Superior temporal gyrus (tissue), 1 donor: ENCODE results near the gene SNED1.

Source experiments
- DNase-seq: peaks from one replicate; pipeline ENCODE4 v3.0.0-alpha.2; 2016; ENCODE audit errors: extremely low spot score

The SNED1 gene

GRCh38 chr2:241006412-241006811, 8.0 kb downstream of the SNED1 start:
- DNase-seq, result no peak

- no peak for DNase-seq
Measured at GRCh38 chr2:241007111-241007510, 8.7 kb downstream of the SNED1 start.

- no peak for DNase-seq
Measured at GRCh38 chr2:241007880-241008710, 9.7 kb downstream of the SNED1 start.

DNA sequence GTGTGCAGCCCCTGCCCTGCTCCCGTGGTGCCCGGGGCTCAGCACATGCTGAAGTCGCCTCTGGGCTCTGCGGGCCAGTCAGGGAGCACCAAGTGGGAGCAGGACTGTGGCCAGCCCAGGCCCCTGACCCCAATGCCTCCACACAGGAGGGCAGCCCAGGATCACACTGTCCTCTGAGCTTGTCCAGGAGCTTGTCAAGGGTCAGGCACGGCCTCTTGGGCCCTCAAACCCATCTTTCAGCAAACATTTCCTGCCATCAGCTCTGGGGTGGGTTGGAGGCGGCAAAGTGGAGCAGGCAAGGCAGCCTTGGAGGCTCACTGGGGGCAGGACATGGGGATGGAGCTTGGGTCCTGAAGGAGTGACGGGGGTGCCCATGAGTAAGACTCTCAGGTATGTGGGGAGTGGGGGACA, 10.3 kb downstream of the SNED1 start:
- DNase-seq, result no peak

GRCh38 chr2:241009191-241009590, 10.8 kb downstream of the SNED1 start:
- DNase-seq, result no peak

GRCh38 chr2:241009601-241010530, 11.4 kb downstream of the SNED1 start:
- peak; percentile 30 for DNase-seq

- no peak for DNase-seq
Measured at GRCh38 chr2:241010531-241011295, 12.3 kb downstream of the SNED1 start.

DNA sequence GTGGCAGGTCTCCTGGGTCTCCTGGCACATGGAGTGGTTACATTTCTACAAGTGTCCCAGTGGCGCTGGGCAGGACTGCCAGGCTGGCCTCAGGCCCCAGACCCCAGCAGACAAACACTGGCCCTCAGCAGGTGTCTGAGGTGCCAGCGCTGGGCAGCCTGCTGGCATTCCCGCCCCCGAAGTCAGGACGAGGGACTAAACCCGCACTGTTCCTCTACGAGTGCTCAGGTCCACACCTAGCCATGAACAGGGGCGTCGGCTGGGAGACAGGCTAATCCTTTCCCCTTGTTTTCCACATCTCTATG, 12.8 kb downstream of the SNED1 start:
- DNase-seq, result no peak

DNA sequence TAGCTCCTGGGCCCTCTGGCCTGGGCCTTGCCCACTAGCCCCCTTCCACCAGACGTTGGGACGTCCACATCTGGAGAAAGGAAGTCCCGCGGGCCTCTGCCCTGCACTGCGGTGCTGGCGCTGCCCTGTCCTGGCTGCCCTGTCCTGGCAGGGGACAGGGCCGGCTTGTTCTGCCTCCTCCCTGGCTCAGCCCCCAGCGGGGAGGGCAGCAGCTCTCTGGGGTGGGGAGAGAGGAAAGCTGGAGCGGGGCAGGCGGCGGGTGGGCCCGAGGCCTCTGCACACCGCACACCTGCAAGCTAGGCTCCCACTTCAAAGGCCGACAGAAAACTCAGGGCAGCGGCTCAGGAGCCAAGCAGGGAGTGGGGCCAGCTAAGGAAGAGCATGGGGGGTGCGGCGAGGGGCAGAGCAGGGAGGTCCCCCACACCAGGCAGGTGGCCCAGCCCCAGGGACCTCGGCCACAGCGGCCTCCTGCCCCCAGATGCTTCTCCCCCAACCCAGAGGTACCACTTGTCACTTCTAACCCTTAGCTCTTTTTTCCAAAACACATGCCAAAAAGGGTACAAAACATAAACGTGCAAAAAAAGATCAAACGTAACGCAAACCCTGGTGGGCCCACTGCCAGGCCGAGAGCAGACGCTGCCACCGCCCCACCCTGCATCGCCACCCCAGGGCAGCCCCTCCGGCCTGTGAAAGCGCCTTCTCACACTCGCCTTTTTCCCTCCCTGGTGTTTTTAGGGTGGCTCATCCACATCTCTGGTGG, 13.5 kb downstream of the SNED1 start:
- no peak for DNase-seq

GRCh38 chr2:241014224-241014623, 15.8 kb downstream of the SNED1 start:
- DNase-seq, result no peak

GRCh38 chr2:241014764-241015163, 16.3 kb downstream of the SNED1 start:
- DNase-seq, result no peak

- no peak for DNase-seq
Measured at GRCh38 chr2:241015439-241015838, 17.0 kb downstream of the SNED1 start.

DNA sequence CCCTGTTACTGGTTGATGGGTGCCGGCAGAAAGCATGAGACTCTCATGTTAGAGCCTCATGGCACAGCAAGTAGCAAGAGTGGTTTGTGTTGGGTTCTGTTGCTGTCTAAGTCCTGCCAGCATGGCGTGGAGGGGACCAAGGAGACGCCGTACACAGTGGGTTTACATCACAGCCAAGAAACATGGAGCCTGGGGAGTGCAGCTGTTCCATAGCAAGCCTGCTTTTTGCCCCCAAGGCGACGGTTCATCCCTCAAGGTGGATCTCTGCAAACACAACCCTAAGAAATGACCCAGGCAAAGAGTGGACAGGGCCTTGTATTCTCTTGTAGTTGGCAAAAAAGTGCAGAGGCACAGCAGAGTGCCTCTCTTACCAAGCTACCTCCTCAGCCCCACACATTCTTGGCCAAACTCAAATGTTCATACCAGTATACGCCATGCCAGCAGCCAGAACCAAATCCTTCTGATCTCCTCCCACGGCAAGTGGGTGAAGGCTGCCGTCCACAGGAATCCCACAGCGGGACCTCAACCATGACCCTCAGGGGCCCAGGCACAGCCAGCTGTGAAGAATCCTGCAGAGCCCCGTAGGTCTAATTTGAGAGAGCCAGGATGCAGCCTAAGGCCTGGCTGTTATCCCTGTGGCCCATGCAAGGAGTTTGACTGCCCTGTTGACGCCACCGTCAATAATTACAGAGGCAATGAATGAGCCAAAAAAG, 19.0 kb downstream of the SNED1 start:
- no peak for DNase-seq

GRCh38 chr2:241018051-241018891, 19.9 kb downstream of the SNED1 start:
- DNase-seq, result no peak

GRCh38 chr2:241019441-241020139, 21.2 kb downstream of the SNED1 start:
- no peak for DNase-seq

- no peak for DNase-seq
Measured at GRCh38 chr2:241020201-241020600, 21.8 kb downstream of the SNED1 start.

DNA sequence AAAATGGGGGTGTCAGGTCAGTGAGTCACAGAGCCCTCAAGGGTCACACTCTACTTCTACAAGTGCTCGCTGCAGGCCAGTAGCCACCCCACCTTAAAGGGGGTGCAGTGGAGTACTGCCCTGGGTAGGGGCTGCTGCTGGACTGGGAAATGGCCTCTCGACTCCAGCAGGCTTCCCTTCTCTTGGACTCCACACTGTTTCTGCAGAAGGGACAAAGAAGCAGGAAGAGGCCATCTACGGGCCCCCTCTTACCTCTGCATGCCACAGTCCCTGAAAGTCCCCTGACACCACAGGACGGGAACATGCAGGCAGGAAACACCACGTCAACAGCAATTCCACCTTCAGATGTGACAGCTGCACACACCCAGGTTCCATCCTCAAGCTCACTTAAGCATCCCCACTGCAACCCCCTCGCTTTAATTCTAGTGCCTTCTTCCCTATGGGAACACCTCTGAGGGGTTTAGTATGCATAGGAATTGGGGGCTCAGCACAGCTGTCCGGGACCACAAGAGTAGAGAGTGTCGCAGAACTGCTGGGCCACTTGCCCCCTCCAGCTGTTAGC, 22.3 kb downstream of the SNED1 start:
- no peak for DNase-seq

DNA sequence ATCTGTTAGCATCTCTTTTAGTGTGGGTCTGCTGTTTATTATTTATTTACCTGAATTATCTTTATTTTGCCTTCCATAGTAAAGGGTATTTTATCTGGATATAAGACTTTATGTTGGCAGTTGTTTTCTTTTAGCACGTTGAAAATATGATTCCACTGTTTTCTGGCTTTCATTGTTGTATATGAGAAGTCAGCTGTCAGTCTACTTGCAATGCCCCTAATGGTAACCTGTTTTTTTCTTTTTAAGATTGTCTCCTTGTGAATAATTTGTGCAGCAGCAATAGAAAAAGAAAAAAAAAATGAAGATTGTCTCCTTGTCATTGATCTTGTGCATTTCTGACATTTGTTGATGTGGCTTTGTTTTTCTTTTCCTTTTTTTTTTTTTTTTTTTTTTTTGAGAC, 27.2 kb downstream of the SNED1 start:
- no peak for DNase-seq
